ENCODE measurements around the gene FBXL14.

The FBXL14 gene

DNA sequence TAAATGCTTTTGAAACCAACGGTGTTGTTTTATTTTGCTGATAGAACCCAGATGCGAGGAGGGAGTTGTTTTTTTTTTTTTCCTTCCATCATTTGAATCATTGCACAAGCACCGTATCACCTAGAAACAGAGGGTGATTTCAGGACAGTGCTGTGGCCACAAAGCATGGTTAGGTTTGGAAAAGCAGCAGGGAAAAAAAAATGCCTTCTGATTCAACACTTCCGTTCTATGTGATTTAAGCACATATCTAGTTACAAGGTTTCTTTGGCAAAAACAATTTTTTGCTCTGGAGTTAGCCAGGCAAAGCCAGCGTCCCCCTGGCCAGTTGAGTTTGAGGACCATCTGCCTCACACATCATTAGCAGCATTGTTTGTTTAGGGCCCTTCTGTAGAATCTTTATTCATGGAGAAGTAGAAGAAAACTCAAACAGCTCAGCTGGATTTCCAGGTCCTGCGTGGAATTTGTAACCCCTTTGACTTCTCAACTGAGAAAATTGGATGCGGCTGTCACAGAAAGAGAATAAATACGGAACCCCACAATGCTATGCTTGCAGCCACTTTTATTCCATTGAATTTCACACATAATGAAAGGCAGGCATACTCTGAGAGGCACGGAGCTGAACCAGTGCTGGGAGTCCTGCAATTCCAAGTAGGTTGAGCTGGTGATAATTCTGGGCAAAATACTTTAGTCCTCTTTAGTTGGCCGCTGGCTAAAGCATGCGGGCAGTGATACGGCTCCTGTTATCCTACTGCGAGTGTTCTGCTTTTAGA, 17.6 kb upstream of the FBXL14 start:
- DNase-seq (ENCODE audit: low read depth), result no peak
- no peak overlapping the region for H3K4me3 ChIP-seq (ENCODE audit: low read length)
- TF ChIP-seq CTCF (conservative IDR thresholded peaks at IDR 0.05; ENCODE audit: low read depth, low read length), result no peak

DNA sequence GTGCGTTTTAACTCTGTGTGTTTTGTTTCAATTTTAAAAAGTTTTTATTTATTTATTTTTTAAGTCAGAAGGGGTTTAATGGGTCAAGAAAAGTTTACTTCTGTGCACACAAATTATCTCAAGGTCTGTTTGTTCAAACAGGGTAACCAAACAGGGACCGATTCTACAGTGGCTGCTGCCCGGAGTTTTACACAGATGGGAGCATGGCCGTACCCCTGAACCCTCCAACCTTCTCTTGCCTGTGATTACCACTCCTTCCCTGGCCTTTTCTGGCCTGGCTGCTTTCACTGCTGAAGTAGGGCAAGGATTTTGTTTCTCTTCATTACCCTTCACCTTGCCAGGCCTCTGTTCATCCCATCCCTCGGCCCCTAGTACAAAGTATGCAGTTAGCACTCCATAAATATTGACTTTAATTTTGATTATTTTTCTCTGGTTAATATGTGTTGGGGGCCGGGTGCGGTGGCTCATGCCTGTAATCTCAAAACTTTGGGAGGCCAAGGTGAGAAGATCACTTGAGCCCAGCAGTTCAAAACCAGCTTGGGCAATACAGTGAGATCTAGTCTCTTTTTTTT, 15.8 kb upstream of the FBXL14 start:
- DNase-seq (ENCODE audit: low read depth), result no peak
- no peak for TF ChIP-seq CTCF (conservative IDR thresholded peaks at IDR 0.05; ENCODE audit: low read depth, low read length)
- no peak overlapping the region for H3K4me3 ChIP-seq (ENCODE audit: low read length)

- DNase-seq (ENCODE audit: low read depth), result no peak
- no peak overlapping the region for H3K4me3 ChIP-seq (ENCODE audit: low read length)
- no peak for TF ChIP-seq CTCF (conservative IDR thresholded peaks at IDR 0.05; ENCODE audit: low read depth, low read length)
Observed at GRCh38 chr12:1608713-1609119, 14.3 kb upstream of the FBXL14 start.

- DNase-seq (ENCODE audit: low read depth), result no peak
- H3K4me3 ChIP-seq (ENCODE audit: low read length), result no peak overlapping the region
- no peak for TF ChIP-seq CTCF (conservative IDR thresholded peaks at IDR 0.05; ENCODE audit: low read depth, low read length)
Observed at GRCh38 chr12:1607940-1608712, 13.7 kb upstream of the FBXL14 start.

DNA sequence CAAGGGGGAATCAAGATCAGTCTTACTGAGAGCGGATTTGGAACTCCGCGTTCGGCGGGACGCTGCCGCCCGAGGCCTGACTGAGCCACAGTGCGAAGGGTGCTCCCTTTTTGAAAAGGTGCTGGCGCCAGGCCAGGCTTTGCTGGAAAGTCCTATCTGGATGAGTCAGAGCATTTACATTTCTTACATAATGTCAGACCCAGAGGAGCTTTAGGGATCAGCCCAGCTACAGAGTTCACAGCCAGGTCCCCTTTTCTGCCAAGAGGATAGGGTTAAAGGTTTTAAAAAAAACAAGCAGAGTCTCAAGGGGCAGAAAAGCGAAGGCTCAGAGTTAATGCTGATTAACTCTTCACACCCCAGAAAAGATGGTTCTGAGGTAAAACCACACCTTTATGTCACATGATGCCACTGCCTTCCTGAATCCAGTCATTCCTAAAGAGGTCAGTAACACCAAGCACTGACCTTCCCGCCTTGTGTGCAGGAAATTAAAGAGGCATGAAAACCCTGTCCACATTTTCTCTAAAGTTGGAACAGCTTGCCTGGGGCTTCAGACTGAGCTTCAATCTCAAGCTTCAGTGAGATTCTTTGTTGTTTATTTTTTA, 11.7 kb upstream of the FBXL14 start:
- TF ChIP-seq CTCF (conservative IDR thresholded peaks at IDR 0.05; ENCODE audit: low read depth, low read length), result no peak
- DNase-seq (ENCODE audit: low read depth), result peak; percentile 72
- peak overlapping the region; percentile 52 for H3K4me3 ChIP-seq (ENCODE audit: low read length)

GRCh38 chr12:1605129-1606020, 11.0 kb upstream of the FBXL14 start:
- H3K4me3 ChIP-seq (ENCODE audit: low read length), result peak overlapping the region; percentile 52
- peak; percentile 79 for TF ChIP-seq CTCF (conservative IDR thresholded peaks at IDR 0.05; ENCODE audit: low read depth, low read length)
- no peak for DNase-seq (ENCODE audit: low read depth)
